Upper lobe of left lung (tissue), 4 donors: ENCODE measurements around the gene PDE1C.

ENCODE experiments used
- CTCF ChIP-seq, 6 experiments: fragments of 450-650 bp in 4 of 6; fragments of 200-600 bp in 2 of 6; sonication (generic) in 2 of 6; IDR thresholded peaks; one replicate each; pipeline ENCODE4 v1.5.1; 2016 to 2019; ENCODE audit warnings: antibody characterized with exemption in 6 of 6
- EP300 ChIP-seq, 4 donors: sonication (generic); formaldehyde crosslinking; IDR thresholded peaks; one replicate each; pipeline ENCODE4 v1.5.1; 2017; ENCODE audit warnings: antibody characterized with exemption in 4 of 4, control low read depth in 2 of 4
- POLR2A ChIP-seq, 4 donors: fragments of 450-650 bp; IDR thresholded peaks; one replicate each; pipeline ENCODE4 v1.5.1; 2016 to 2017; ENCODE audit warnings: antibody characterized with exemption in 4 of 4, mild to moderate bottlenecking in 2 of 4
- POLR2AphosphoS5 ChIP-seq, 2 donors: sonication (generic); formaldehyde crosslinking; IDR thresholded peaks; one replicate each; pipeline ENCODE4 v1.5.1; 2017; ENCODE audit warnings: antibody characterized with exemption in 2 of 2

GRCh38 chr7:32044739-32045138 lies 25.5 kb downstream of the PDE1C start:
- TF ChIP-seq CTCF (IDR thresholded peaks at IDR 0.05) (no peak), POLR2A (IDR thresholded peaks at IDR 0.05) (no peak), EP300 (IDR thresholded peaks at IDR 0.05) (no peak), POLR2AphosphoS5 (IDR thresholded peaks at IDR 0.05) (no peak)
